Activated effector memory CD4-positive, alpha-beta T cell treated with anti-CD3 and anti-CD28 coated beads, Interleukin-2, amount 50 U/mL, for 16 hours (primary cell): ENCODE measurements around the gene ELN.

ENCODE experiments used
- DNase-seq: peaks from one replicate; pipeline ENCODE4 v3.0.0-alpha.2; 2020

Gene ELN

GRCh38 chr7:74027683-74028320 lies at the start of gene ELN:
ELN (plus strand) TSS chr7:74028173; CDS start chr7:74028188, 15 bp downstream.
- DNase-seq: no peak

GRCh38 chr7:73978661-73979563 lies 49.1 kb upstream of the ELN start:
- DNase-seq: peak; percentile 25

DNA sequence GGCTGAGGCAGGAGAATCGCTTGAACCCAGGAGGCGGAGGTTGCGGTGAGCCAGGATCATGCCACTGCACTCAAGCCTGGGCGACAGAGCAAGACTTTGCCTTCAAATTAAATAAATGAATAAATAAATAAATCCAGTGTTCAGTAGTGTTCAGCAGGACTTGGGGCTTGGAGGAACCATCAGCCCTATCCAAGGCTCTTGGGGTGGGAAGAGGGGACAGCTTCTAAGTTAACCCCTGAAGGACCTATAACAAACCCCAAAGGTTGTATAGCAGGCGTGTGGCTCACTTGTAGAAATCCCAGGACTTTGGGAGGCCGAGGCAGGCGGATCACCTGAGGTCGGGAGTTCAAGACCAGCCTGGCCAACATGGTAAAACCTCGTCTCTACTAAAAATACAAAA lies 48.3 kb upstream of the ELN start:
- DNase-seq: peak; percentile 19

DNA sequence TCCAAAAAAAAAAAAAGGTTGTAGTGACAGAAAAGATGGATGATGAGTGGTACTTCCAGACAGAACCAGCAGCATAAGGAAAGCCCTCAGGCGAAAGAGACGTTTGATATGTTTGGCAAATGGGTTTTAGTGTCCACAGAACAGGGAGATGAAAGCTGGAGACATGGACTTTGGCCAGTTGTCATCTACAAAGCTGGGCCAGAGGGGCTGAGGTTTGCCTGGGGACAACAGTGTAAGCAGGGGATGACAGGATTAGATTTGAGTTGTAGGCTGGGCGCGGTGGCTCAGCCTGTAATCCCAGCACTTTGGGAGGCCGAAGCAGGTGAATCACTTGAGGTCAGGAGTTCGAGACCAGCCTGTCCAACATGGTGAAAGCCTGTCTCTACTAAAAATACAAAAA lies 47.8 kb upstream of the ELN start:
- no peak for DNase-seq

DNA sequence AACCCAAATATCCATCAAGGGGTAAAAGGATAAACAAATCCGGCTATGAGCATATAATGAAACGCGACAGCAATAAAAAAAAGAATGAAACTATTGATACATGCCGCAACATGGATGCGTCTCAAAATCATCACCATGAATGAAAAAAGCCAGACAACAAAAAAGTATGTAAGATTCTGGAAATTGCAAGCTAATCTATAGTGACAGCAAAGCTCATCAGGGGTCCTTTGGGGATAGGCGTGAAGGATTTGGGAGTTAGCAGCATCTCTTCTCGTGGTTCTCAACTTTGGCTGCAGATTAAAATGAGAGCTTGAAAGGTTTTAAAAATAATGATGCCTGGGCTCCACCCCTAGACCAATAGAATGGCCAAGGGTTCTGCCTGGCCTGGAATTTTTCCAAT lies 46.0 kb upstream of the ELN start:
- DNase-seq: no peak

- no peak for DNase-seq
Measured at GRCh38 chr7:73983437-73984164, 44.4 kb upstream of the ELN start.

GRCh38 chr7:73984481-73985205 lies 43.3 kb upstream of the ELN start:
- no peak for DNase-seq

DNA sequence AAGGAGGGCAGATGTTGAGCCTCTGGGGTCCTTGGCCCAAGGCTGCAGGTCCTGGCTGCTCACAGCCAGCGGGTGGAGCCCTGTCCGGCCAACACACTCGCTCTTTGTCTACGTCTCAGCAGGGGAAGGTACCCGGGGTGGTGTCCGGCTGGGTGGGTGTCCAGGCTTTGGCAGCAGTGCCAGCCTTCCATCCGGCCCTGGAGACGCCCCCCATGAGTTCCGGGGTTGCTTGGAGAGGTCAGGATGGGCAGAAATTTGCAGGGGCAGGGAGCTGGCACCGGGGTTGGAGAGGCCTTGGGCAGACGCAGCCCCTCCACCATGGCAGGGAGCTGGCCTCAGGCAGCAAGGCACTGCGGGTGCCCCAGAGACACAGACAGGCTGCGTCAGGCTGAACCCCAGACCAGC lies 42.2 kb upstream of the ELN start:
- DNase-seq: no peak

GRCh38 chr7:73986158-73986631 lies 41.8 kb upstream of the ELN start:
- no peak for DNase-seq

GRCh38 chr7:73987298-73987697 lies 40.7 kb upstream of the ELN start:
- DNase-seq: no peak

- no peak for DNase-seq
Measured at GRCh38 chr7:73988197-73988596, 39.8 kb upstream of the ELN start.

DNA sequence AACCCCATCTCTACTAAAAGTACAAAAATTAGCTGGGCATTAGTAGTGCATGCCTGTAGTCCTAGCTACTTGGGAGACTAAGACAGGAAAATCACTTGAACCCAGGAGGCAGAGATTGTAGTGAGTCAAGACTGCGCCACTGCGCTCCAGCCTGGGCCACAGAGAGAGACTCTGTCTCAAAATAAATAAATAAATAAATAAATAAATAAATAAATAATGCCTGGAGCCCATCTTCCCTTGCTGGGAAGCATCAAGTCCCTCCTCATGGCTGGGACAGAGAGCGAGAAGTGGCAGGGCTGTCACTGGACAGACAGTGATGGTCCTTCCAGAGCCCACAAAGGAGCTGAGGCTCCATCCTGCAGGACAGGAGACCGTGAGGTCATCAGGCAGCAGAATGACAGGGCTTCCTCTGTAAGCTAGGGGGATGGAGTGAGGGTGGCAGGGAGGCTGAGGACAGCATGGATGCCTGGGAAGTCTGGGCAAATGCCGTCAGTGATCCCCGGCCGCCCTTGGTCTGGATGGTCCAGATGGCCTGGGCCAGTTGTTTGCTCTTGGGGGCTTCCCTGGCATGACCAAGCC lies 36.4 kb upstream of the ELN start:
- no peak for DNase-seq

DNA sequence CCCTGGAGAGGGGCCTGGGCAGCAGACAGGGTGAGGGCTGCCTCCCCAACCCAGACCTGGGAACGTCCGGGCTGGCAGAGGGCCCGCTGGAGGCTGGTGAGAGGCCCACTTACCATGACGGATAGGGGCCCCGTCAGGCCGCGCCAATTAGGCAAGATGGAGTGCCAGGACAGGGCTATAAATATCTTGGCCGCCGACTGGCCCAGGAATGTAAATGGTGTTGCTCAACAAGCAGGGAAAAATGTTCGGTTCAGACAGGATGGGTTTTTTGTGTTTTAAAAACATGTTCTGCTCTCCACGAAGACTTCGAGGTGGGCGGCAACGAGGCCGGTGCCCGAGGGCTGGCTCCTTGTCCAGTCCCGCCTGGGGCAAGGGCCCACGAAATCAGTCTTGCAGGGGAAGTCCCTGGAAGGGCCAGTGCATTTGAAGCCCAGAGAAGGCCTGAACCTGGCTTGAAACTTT lies 35.8 kb upstream of the ELN start:
- no peak for DNase-seq

DNA sequence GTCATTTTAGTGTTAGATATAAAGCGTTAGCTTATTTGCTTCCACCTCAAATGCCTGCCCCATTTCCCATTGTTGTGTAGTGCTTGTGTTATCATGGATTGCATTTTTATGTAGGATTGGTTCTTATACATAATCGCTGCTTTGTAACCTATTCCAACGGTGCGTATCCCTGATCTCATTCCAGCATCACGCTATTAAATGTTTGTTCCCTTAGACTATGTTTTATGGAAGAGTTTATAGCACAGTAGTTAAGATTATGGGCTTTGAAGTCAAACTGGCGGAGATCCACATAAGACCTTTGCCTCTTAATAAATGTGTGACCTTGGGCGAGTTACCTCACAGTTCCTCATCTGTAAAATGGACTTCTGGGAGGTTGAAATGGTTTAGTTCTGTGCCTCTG lies 34.0 kb upstream of the ELN start:
- DNase-seq: no peak

DNA sequence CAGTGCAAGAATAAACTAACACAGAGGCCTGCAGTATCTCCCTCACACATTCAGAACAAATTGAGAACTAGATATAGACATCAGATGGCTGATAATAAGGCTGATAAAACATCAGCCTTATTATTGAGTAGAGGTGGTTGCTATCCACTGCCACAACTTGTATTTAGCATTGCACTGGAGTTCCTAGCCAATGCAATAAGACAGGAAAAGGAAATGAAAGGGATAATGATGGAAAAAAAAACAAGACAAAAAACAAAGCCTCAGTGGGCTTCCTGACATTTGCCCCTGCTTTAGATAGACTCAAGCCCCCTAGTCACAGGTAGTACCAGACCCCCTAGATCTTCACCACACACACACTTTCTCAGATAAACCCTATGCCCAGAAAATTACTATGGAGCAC lies 33.2 kb upstream of the ELN start:
- DNase-seq: no peak

- no peak for DNase-seq
Measured at GRCh38 chr7:73995330-73995729, 32.6 kb upstream of the ELN start.

- no peak for DNase-seq
Measured at GRCh38 chr7:73995821-73996511, 32.0 kb upstream of the ELN start.

DNA sequence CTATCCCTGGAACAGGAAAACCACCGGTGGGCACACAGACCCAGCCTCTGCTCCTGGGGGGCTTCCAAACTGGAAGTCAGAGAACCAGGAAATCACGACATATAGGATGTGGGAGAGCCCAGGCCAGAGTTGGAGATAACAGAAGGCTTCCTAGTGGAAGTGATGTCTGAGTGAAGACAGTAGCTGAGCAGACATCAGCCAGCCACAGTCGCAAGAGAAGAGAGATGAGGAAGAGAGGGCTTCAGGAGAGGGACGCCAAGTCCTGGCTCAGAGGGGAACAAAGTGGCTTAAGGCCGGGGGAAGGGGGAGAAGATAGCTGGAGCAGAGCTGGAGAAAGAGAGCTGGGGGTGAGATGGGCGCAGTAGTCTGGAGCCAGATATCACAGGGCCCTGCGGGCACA lies 30.9 kb upstream of the ELN start:
- DNase-seq: no peak

DNA sequence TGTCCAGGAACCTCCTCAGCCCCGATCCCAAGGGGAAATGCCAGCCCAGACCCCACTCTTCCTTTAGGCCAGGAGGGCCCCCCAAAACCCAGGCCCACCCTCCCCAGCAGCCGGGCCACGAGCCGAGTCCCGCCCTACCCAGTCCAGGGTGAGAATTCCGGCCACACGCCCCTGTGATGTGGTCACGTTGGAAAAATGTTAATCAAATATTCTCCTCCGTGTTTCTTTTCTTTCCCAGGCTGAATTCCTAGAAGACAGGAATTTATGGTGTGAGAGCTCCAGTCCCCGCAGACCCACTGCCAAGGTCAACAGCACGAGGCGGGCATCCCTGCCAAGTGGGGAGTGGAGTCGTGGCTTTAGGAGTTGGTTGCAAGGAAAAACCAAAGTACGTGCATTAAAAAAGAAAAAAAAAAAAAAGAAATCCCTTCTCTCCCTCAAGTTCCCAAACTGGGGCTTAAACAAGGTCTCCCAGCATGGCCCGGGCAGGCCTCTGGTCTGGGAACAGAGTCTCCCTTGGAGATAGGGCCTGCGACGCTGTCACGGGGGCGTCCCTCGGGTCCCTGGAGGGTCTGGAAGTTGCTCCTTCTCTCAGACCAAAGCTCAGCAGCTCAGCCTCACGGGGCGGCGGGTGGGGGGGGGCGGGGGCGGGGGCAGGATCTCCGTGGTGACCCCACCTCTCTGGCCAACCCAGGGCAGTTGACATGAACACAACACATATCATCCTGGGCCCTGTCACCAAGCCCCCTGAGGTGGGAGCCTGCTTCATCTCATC lies 28.1 kb upstream of the ELN start:
- DNase-seq: no peak

DNA sequence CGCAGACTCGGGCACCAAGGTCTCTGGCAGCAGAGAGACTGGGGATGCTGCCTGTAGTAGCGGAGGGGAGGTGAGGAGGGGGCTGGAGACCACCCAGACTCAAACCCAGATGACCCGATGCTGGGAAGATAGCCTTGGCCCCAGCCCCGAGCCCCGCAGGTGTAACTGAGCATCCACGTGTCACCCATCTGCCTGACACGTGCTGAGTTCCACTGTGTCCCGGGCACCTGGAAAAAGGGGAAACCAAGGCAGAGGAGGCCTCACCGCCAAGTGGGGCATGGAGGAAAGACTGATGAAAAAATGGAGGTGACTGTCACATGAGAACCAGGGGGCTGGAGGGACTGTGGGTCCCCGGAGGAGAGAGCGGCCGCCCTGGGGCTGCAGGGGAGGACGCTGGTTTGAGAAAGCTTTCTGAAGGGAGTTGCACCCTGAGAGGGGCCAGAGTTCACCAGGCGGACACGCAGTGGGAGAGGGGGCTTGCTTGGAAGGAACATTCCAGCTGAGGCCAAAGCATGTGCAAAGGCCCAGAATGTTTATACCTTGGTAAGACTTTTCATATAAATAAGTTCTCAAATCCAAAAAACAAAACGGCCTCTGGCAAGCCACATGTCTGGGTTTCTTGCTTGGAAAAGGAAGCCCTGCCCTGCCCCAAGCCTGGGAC lies 27.4 kb upstream of the ELN start:
- no peak for DNase-seq

- DNase-seq: no peak
Measured at GRCh38 chr7:74001150-74001494, 26.9 kb upstream of the ELN start.
